Adrenal gland (tissue), 12 donors: Measurements from ENCODE around the gene RNF169. TPM values are rescaled to one million over a fixed set of nuclear protein-coding genes. Genes with fewer than 3 reads are reported as not detected.

Experiments
- DNase-seq, 7 donors: peaks; one replicate each; pipeline ENCODE4 v3.0.0-alpha.2; 2019 to 2020
- H3K27ac ChIP-seq, 5 donors: fragments of 200-600 bp; sonication (generic) in 4 of 5; 1 replicate in 3 of 5; 2 replicates in 2 of 5; pipeline versions ENCODE4 v1.5.1 to v1.8.0; 2016 to 2020; ENCODE audit warnings: mild to moderate bottlenecking in 1 of 5
- H3K27me3 ChIP-seq: fragments of 200-600 bp; 2 replicates; pipeline ENCODE4 v1.8.0; 2021
- H3K36me3 ChIP-seq, 2 donors: fragments of 200-600 bp; replicated peaks in 1 of 2; 1 replicate in 1 of 2; 2 replicates in 1 of 2; pipeline versions ENCODE4 v1.5.1 to v1.8.0; 2018 to 2022
- H3K4me1 ChIP-seq, 2 donors: fragments of 200-600 bp; replicated peaks in 1 of 2; 1 replicate in 1 of 2; 2 replicates in 1 of 2; pipeline versions ENCODE4 v1.5.1 to v1.8.0; 2018 to 2021
- H3K4me3 ChIP-seq, 4 donors: fragments of 200-600 bp; sonication (generic) in 3 of 4; one replicate each; pipeline ENCODE4 v1.5.1; 2016 to 2018
- H3K9me3 ChIP-seq, 3 donors: fragments of 200-600 bp; sonication (generic) in 1 of 3; replicated peaks in 1 of 3; 1 replicate in 2 of 3; 2 replicates in 1 of 3; pipeline versions ENCODE4 v1.5.1 to v1.8.0; 2016 to 2021
- CTCF ChIP-seq, 6 experiments: fragments of 450-650 bp in 4 of 6; fragments of 200-600 bp in 2 of 6; sonication (generic) in 1 of 6; IDR thresholded peaks; 1 replicate in 5 of 6; 2 replicates in 1 of 6; pipeline versions ENCODE4 v1.5.1 to v1.8.0; 2016 to 2021; ENCODE audit warnings: antibody characterized with exemption in 6 of 6, mild to moderate bottlenecking in 2 of 6, moderate library complexity in 1 of 6
- POLR2A ChIP-seq, 2 donors: fragments of 450-650 bp; IDR thresholded peaks; one replicate each; pipeline ENCODE4 v1.6.1; 2017; ENCODE audit warnings: antibody characterized with exemption in 2 of 2, mild to moderate bottlenecking in 2 of 2, moderate library complexity in 1 of 2
- WGBS, 4 donors: extraction: QIAGEN DNeasy Blood & Tissue Kit in 2 of 4; methylation state at CpG; one replicate each; pipeline versions ENCODE4 v1.1.5 to v1.1.7; 2013 to 2017; 5-methylcytosine and 5-hydroxymethylcytosine counted together
- intact Hi-C, 2 donors: fragments of 100-400 bp; cut with DNase I; formaldehyde crosslinking; loops; one replicate each; pipeline versions ENCODE4 v1.14.1 to v1.15.0; 2022 to 2023
- microRNA-seq, 3 donors: library from miRNA; unstranded; fragments of <30 nt; microRNA quantifications; one replicate each; pipeline ENCODE4, GENCODE V29; 2017 to 2020
- polyA plus RNA-seq, 3 donors: library from polyadenylated mRNA; stranded (reverse); fragments of 200-250 nt in 2 of 3; fragments of 350-450 nt in 1 of 3; fragmentation: Illumina TruSeq in 1 of 3; extraction: RNeasy Lipid Tissue Mini Kit (QIAGEN cat#74804) in 1 of 3; gene quantifications; one replicate each; pipeline ENCODE4 v1.2.3, GENCODE V29; 2013 to 2014
- small RNA-seq, 2 donors: library from RNA; depleted of rRNA; stranded (forward); fragments of <200 nt; gene quantifications; one replicate each; pipeline ENCODE3, GENCODE V24; 2016
- total RNA-seq, 9 donors: library from RNA; depleted of rRNA in 4 of 9; stranded (reverse); fragments of >200 nt in 4 of 9; fragments of 120-200 nt in 1 of 9; fragmentation: NEBNext Ultra II Directional in 1 of 9; extraction: Animal tissue kit (Norgen Biotek cat#: 25700) in 1 of 9; gene quantifications; one replicate each; pipeline versions ENCODE4 v1.1.0 to v1.2.4, GENCODE V29; 2013 to 2023
- donor health status: healthy with polysubstance abuse.
- donor health status: Bipolar disorder and iron deficiency.
- donor health status: DM: yes; HTN: yes; CAD: no.
- donor health status: DM: no; HTN: no; CAD: no.
- donor health status: DM: no; HTN: no; CAD: no.
- donor health status: DM: yes; HTN: yes; CAD: no.

Gene RNF169
- total and polyA plus RNA-seq, 12 donors, result 1.9 to 17.8 (median 11.0) TPM

- peaks cover 0 to 10% (median 0%) of the 10 kb centered on the region in 3 donors for H3K9me3 ChIP-seq
Observed at GRCh38 chr11:74877132-74877531, 128.5 kb downstream of the RNF169 start.

More at GRCh38 chr11:74877132-74877531, 128.5 kb downstream of the RNF169 start:
- Histone ChIP-seq H3K36me3 (no peaks in the 10 kb centered on the region), H3K4me1 (no peaks in the 10 kb centered on the region), H3K27me3 (no peaks in the 10 kb centered on the region), H3K27ac (no peak overlapping the region), H3K4me3 (no peak overlapping the region)
- WGBS, 4 donors, result 29 to 46% (median 44%) methylated on average over 1 of the region's 1 CpG
- intact Hi-C loops, result no loop called here
- peak in 5 of 6 experiments; percentile 12 to 45 (median 36) for TF ChIP-seq CTCF (IDR thresholded peaks at IDR 0.05)
- TF ChIP-seq POLR2A (IDR thresholded peaks at IDR 0.05), result no peak
- DNase-seq, result no peak

Small RNAs within 50 kb of the gene (microRNA-seq; reads per million reads assigned to microRNA genes)
- gene MIR4696, result 0 reads per million in 3 donors

Small RNAs within 50 kb of the gene (small RNA-seq; reads per million reads assigned to genes)
- gene MIR4696 (0 reads per million in 2 donors), gene RN7SL239P (0 reads per million in 2 donors)

Other genes with a start within 250 kb of the RNF169 start
- 10 to 100 TPM in 4 of 9 donors, 1 to 10 TPM in 5; 5.4 to 14.5 (median 10.0) TPM for gene POLD3, start 156.3 kb upstream of the RNF169 start, total RNA-seq
- gene POLD3, start 156.3 kb upstream of the RNF169 start, polyA plus RNA-seq, result 10 to 100 TPM in 1 of 3 donors, 1 to 10 TPM in 2; 3.5 to 14.1 (median 5.6) TPM
- gene CHRDL2, start 17.4 kb upstream of the RNF169 start, total RNA-seq, result under 1 TPM in 3 of 9 donors, not detected in 6; 0.72 to 0.95 (median 0.76) TPM
- under 1 TPM in 2 of 3 donors, not detected in 1; 0.30 to 0.35 TPM for gene CHRDL2, start 17.4 kb upstream of the RNF169 start, polyA plus RNA-seq
- 10 to 100 TPM in 8 of 9 donors, 1 to 10 TPM in 1; 8.2 to 50.2 (median 14.0) TPM for gene XRRA1, start 200.2 kb downstream of the RNF169 start, total RNA-seq
- gene XRRA1, start 200.2 kb downstream of the RNF169 start, polyA plus RNA-seq, result 1 to 10 TPM; 3.1 to 7.2 (median 6.3) TPM
- gene SPCS2, start 200.4 kb downstream of the RNF169 start, total RNA-seq, result 100 to 1,000 TPM in 4 of 9 donors, 10 to 100 TPM in 5; 38.6 to 287 (median 98.5) TPM
- gene SPCS2, start 200.4 kb downstream of the RNF169 start, polyA plus RNA-seq, result 100 to 1,000 TPM in 2 of 3 donors, 10 to 100 TPM in 1; 64.5 to 259 (median 149) TPM
- 10 to 100 TPM; 17.7 to 34.9 (median 21.7) TPM for gene NEU3, start 240.1 kb downstream of the RNF169 start, total RNA-seq
- gene NEU3, start 240.1 kb downstream of the RNF169 start, polyA plus RNA-seq, result 10 to 100 TPM in 2 of 3 donors, 1 to 10 TPM in 1; 8.3 to 18.2 (median 12.6) TPM